DND-41 (cell line): ENCODE results near the gene NEU2.

Experiments used
- EZH2 ChIP-seq: IDR thresholded peaks from 3 replicates; pipeline ENCODE4 v1.6.1; 2012; ENCODE audit warnings: borderline replicate concordance, low read depth, mild to moderate bottlenecking, moderate library complexity, low read length, inconsistent platforms; ENCODE audit not compliant: severe bottlenecking
- TF ChIP-seq, protein P1 (sequence below): IDR thresholded peaks from 2 replicates; pipeline ENCODE4 v1.5.1; 2012; ENCODE audit warnings: borderline replicate concordance, low read length, moderate library complexity, mild to moderate bottlenecking; ENCODE audit not compliant: poor library complexity, severe bottlenecking; ENCODE audit errors: extremely low read depth

DNA sequence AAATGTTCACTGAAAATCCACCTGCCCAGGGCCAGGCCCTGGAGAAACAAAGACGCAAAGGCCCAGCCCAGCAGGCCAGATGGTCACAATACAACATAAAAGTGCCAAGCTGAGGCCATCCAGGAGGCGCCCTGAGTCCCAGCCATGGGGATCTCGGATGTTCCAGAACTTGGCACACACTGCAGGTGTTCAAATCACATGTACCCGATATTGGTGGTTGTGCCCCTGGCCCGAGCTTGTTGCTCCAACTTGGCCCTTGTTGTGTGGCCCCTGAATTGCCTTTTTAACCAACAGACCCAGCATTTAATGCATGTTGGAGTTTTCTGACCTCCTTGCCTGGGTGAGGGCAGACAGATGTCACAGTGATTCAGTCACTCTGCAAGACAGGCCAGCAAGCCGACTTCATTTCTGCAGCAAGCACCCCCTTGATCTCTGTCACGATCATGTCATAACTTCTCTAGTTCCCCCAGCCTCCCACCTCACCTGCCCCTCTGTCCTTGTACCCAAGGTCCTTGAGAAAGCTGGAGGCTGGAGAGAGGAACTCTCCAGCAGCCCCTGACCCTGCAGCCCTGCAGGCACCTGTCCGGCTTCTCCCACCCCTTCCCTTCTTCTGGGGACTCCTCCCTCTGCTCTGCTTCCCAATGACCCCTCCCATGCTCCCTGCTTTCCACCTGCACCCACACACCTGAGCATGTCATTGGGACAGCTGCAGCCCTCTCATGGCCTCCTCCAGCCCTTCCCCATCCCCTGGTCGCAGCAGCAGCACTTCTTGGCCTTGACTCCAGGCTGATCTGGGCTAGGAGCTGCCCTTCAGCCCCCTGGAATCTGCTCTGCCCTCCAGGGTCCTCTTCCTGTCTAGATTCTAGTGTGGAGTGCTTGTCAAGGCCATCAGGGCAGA lies 28.6 kb upstream of the NEU2 start:
- TF ChIP-seq, protein P1, sequence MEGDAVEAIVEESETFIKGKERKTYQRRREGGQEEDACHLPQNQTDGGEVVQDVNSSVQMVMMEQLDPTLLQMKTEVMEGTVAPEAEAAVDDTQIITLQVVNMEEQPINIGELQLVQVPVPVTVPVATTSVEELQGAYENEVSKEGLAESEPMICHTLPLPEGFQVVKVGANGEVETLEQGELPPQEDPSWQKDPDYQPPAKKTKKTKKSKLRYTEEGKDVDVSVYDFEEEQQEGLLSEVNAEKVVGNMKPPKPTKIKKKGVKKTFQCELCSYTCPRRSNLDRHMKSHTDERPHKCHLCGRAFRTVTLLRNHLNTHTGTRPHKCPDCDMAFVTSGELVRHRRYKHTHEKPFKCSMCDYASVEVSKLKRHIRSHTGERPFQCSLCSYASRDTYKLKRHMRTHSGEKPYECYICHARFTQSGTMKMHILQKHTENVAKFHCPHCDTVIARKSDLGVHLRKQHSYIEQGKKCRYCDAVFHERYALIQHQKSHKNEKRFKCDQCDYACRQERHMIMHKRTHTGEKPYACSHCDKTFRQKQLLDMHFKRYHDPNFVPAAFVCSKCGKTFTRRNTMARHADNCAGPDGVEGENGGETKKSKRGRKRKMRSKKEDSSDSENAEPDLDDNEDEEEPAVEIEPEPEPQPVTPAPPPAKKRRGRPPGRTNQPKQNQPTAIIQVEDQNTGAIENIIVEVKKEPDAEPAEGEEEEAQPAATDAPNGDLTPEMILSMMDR: no peak
- no peak for TF ChIP-seq EZH2
